Prostate gland (tissue), 2 donors: ENCODE measurements around the gene LMLN. TPM values are rescaled to one million over a fixed set of nuclear protein-coding genes. Genes with fewer than 3 reads are reported as not detected.
"Not testable (repeated sequence)": the region's sequence is repeated elsewhere in the genome, so short reads cannot be mapped to it uniquely, and the experiment has no call there.

Experiments
- DNase-seq: peaks from one replicate; pipeline ENCODE4 v3.0.0-alpha.2; 2019; ENCODE audit warnings: low spot score
- H3K27ac ChIP-seq, 2 donors: fragments of 200-600 bp; sonication (generic); 2 replicates each; pipeline ENCODE4 v1.5.1; 2017 to 2019
- H3K27me3 ChIP-seq: fragments of 200-600 bp; sonication (generic); replicated peaks from 2 replicates; pipeline ENCODE4 v1.5.1; 2019; ENCODE audit not compliant: insufficient read depth
- H3K36me3 ChIP-seq, 2 donors: fragments of 200-600 bp; sonication (generic); 1 replicate in 1 of 2; 2 replicates in 1 of 2; pipeline versions ENCODE4 v1.5.1 to v1.8.1; 2017 to 2019
- H3K4me1 ChIP-seq: fragments of 200-600 bp; sonication (generic); replicated peaks from 2 replicates; pipeline ENCODE4 v1.5.1; 2019
- H3K4me3 ChIP-seq, 2 donors: fragments of 200-600 bp; sonication (generic); 2 replicates each; pipeline ENCODE4 v1.5.1; 2017 to 2019
- H3K9me3 ChIP-seq: fragments of 200-600 bp; sonication (generic); 2 replicates; pipeline ENCODE4 v1.5.1; 2017
- POLR2A ChIP-seq: fragments of 450-650 bp; IDR thresholded peaks from one replicate; pipeline ENCODE4 v1.6.1; 2016; ENCODE audit warnings: antibody characterized with exemption, mild to moderate bottlenecking
- POLR2AphosphoS5 ChIP-seq: sonication (generic); formaldehyde crosslinking; IDR thresholded peaks from one replicate; pipeline ENCODE4 v1.6.1; 2017; ENCODE audit warnings: antibody characterized with exemption
- WGBS: methylation state at CpG from one replicate; pipeline ENCODE4 v1.1.5; 2018; 5-methylcytosine and 5-hydroxymethylcytosine counted together
- intact Hi-C: fragments of 100-400 bp; cut with DNase I; formaldehyde crosslinking; loops from one replicate; pipeline ENCODE4 v1.14.2; 2022
- total RNA-seq, 2 donors: library from RNA; depleted of rRNA; stranded (reverse); fragments of >200 nt; gene quantifications; one replicate each; pipeline ENCODE4 v1.1.0, GENCODE V29; 2016
- TF ChIP-seq, protein P1 (sequence below), 4 experiments: fragments of 200-600 bp in 2 of 4; fragments of 450-650 bp in 2 of 4; sonication (generic) in 2 of 4; IDR thresholded peaks; 1 replicate in 3 of 4; 2 replicates in 1 of 4; pipeline ENCODE4 v1.5.1; 2016 to 2019; ENCODE audit warnings: antibody characterized with exemption in 4 of 4, mild to moderate bottlenecking in 2 of 4, moderate library complexity in 2 of 4

The LMLN gene
- total RNA-seq, 2 donors from 2014 or later = 6.8 to 16.9 TPM

GRCh38 chr3:197961582-197961945, 1.5 kb downstream of the LMLN start:
- H3K36me3 ChIP-seq = no peaks in the 10 kb centered on the region
- TF ChIP-seq, protein P1, sequence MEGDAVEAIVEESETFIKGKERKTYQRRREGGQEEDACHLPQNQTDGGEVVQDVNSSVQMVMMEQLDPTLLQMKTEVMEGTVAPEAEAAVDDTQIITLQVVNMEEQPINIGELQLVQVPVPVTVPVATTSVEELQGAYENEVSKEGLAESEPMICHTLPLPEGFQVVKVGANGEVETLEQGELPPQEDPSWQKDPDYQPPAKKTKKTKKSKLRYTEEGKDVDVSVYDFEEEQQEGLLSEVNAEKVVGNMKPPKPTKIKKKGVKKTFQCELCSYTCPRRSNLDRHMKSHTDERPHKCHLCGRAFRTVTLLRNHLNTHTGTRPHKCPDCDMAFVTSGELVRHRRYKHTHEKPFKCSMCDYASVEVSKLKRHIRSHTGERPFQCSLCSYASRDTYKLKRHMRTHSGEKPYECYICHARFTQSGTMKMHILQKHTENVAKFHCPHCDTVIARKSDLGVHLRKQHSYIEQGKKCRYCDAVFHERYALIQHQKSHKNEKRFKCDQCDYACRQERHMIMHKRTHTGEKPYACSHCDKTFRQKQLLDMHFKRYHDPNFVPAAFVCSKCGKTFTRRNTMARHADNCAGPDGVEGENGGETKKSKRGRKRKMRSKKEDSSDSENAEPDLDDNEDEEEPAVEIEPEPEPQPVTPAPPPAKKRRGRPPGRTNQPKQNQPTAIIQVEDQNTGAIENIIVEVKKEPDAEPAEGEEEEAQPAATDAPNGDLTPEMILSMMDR (IDR thresholded peaks at IDR 0.05) = no peak
- no peak for TF ChIP-seq POLR2AphosphoS5
- TF ChIP-seq POLR2A = no peak
- DNase-seq = no peak
- 84% methylated on average over 9 of the region's 9 CpGs for WGBS
- H3K27me3 ChIP-seq = no peaks in the 10 kb centered on the region
- no peak overlapping the region for H3K4me3 ChIP-seq
- H3K27ac ChIP-seq = no peak overlapping the region
- intact Hi-C loops = no loop called here
- H3K9me3 ChIP-seq = no peaks in the 10 kb centered on the region
- H3K4me1 ChIP-seq = no peaks in the 10 kb centered on the region

GRCh38 chr3:197963019-197963637, 3.1 kb downstream of the LMLN start:
- H3K27me3 ChIP-seq = no peaks in the 10 kb centered on the region
- no peak overlapping the region for H3K27ac ChIP-seq
- H3K4me1 ChIP-seq = no peaks in the 10 kb centered on the region
- no peaks in the 10 kb centered on the region for H3K36me3 ChIP-seq
- 97% methylated on average over 5 of the region's 5 CpGs for WGBS
- TF ChIP-seq POLR2AphosphoS5 = no peak
- TF ChIP-seq POLR2A = no peak
- TF ChIP-seq, protein P1 (IDR thresholded peaks at IDR 0.05) = no peak
- no peaks in the 10 kb centered on the region for H3K9me3 ChIP-seq
- H3K4me3 ChIP-seq = no peak overlapping the region
- DNase-seq = no peak
- intact Hi-C loops = no loop called here

DNA sequence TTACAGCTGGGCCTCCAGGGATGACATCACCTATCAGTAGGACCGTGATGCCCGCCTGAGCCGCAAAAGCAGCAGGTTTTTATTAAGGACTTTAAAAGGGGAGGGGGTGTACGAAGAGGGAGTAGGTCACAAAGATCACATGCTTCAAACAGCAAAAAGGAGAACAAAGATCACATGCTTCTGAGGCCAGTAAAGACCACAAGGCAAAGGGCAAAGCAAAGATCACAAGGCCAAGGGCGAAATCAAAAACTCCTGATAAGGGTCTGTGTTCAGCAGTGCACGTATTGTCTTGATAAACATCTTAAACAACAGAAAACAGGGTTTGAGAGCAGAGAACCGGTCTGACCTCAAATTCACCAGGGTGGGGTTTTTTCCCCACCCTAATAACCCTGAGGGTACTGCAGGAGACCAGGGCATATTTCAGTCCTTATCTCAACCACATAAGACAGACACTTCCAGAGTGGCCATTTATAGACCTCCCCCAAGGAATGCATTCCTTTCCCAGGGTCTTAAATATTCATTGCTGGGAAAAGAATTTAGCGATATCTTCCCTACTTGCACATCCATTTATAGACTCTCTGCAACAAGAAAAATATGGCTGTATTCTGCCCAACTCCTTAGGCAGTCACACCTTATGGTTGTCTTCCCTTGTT, 7.4 kb downstream of the LMLN start:
- H3K27me3 ChIP-seq, DNase-seq, H3K4me1 ChIP-seq, intact Hi-C loops, H3K4me3 ChIP-seq, H3K36me3 ChIP-seq, H3K27ac ChIP-seq, H3K9me3 ChIP-seq: not testable (repeated sequence)
- 93% methylated on average over 8 of the region's 8 CpGs for WGBS

GRCh38 chr3:197970588-197970987, 10.6 kb downstream of the LMLN start:
- Histone ChIP-seq H3K9me3 (no peaks in the 10 kb centered on the region), H3K4me1 (no peaks in the 10 kb centered on the region), H3K4me3 (no peak overlapping the region), H3K27ac (no peak overlapping the region), H3K27me3 (no peaks in the 10 kb centered on the region), H3K36me3 (no peaks in the 10 kb centered on the region)
- no peak for TF ChIP-seq POLR2A
- TF ChIP-seq, protein P1 (IDR thresholded peaks at IDR 0.05) = no peak
- no peak for TF ChIP-seq POLR2AphosphoS5
- 80% methylated on average over 3 of the region's 3 CpGs for WGBS
- no peak for DNase-seq
- intact Hi-C loops = no loop called here

DNA sequence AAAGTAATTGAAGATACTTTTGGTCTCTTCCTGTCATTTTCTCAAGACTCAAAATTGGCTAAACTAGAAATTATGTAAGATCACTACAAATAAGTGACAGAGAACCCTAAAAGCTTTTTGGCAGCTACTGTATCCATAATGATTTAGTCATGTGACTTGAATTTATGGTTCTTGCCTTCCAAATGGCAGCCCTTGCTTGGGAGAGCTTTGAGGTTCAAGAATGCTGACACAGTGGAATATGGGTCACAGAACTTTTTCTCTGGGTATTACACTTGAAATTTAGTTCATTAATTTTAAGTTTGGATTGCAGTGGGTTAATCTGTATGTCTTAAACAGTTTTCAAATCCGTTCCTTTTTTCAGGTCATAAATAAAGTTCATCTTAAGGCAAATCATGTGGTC, 14.0 kb downstream of the LMLN start:
- no peak for DNase-seq
- Histone ChIP-seq H3K36me3 (no peaks in the 10 kb centered on the region), H3K4me1 (no peaks in the 10 kb centered on the region), H3K27me3 (no peaks in the 10 kb centered on the region), H3K27ac (no peak overlapping the region), H3K9me3 (no peaks in the 10 kb centered on the region), H3K4me3 (no peak overlapping the region)
- intact Hi-C loops = no loop called here
- TF ChIP-seq POLR2AphosphoS5 (no peak), POLR2A (no peak)
- TF ChIP-seq, protein P1 (IDR thresholded peaks at IDR 0.05) = no peak
- WGBS = 76% methylated on average over 1 of the region's 1 CpG
